GM21737 (cell line): ENCODE data around the gene TPPP.
"Not testable (repeated sequence)": the region's sequence is repeated elsewhere in the genome, so short reads cannot be mapped to it uniquely, and the experiment has no call there.

Experiments
- ATAC-seq: cut with Tn5 transposase; IDR thresholded peaks from one replicate; pipeline ENCODE4 v1.9.1; 2021; ENCODE audit warnings: mild to moderate bottlenecking, moderate library complexity; ENCODE audit not compliant: unreplicated experiment

Gene TPPP

DNA sequence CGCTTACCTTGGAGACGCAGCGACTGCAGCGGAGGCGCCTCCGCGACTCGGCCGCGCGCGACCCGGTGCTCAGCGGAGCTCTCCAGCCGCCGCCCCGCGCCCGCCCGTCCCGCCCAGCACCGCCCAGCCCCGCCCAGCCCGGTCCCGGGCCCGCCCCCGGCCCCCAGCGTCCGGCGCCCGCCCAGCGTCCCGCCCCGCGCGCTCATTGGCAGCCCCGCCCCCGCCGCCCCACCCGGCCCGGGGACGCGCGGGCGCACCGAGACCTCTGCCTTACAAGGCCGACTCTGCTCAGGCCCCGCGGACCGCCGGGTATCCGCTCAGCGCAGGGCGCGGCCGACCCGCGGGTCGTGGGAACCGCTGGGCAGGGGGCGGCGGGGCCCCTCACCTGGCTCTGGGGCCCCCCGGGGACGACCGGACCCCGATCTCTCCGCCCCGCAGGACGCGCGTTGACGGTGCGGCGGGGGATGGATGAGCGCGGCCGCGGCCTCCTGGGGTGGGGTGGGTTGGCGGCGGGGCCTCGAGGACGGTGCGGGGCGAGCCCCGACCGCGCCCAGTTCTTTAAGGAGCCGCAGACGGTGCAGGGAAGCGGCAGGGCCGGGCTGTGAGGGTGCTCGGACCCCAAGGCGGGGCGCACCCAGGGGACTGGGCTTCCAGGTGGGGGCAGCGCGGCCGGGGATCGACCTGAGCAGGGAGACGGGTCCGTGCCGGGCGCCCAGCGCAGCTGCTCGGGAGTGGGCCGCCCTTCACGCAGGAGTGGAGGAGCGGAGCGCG lies at the start of gene TPPP:
Gene TPPP (minus strand): TSS at position 82 of the 771 bp plus-strand sequence. CDS start 15,292 bp downstream, outside the sequence.
- ATAC-seq = peak; percentile 75

DNA sequence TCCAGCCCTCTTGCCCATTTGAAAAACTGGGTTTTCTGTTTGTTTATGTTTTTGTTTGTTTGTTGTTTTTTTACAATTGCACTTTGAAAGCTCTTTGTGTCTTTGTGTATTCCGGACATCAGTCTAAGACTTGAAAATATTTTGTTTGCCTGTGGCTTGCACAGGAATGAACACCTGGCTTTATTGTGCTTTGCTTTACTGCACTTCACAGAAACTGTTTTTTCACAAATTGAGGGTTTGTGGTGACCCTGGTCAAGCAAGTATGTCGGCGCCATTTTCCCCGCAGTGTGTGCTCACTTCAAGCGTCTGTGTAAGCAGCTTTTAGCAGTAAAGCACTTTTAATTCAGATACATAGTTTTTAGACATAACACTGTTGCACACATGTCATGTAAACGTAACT lies 49.1 kb upstream of the TPPP start:
- ATAC-seq = not testable (repeated sequence)

DNA sequence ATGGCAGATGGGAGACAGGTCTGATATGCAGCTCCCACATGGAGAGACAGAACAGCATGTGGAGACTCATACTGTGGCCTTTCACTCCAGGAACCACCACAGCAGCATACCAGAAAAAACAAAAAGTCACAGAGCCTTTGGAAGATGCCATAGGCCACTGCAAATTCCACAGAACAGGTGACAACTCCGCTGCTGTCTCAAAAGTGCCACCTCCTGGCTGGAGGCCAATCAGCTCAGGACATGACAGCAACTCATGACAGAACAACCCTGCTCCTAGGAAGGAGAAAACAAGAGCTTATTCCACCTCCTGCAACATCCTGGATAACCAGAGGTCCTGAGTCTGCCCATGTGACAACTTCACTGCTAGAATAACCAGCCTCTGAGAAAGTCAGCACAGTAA lies 41.0 kb upstream of the TPPP start:
- not testable (repeated sequence) for ATAC-seq

DNA sequence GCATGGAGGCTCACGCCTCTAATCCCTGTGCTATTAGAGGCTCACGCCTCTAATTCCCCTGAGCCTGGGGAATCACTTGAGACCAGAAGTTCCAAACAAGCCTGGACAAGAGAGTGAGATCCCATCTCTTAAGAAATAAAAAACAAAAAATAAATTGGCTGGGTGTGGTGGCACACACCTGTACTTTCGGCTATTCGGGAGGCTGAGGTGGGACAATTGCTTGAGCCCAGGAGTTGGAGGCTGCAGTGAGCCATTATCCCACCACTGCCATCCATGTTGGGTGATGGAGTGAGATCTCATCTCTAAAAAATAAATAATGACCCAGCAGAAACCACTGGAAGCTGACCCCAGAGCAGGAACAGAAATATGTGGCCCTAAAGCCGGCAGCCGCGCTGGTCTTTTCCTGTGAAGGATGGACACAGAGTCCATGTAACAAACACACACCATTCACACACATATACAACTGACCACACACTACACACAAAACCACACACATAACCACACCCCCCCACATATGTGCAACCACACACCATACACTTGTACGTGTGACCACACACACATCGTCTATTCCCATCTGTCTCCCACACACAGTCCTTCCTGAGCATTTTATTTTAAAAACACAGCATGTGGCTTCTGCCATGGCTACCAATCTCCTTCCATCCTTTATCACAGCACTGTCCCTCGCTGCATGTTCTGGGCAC lies 39.8 kb upstream of the TPPP start:
- not testable (repeated sequence) for ATAC-seq

DNA sequence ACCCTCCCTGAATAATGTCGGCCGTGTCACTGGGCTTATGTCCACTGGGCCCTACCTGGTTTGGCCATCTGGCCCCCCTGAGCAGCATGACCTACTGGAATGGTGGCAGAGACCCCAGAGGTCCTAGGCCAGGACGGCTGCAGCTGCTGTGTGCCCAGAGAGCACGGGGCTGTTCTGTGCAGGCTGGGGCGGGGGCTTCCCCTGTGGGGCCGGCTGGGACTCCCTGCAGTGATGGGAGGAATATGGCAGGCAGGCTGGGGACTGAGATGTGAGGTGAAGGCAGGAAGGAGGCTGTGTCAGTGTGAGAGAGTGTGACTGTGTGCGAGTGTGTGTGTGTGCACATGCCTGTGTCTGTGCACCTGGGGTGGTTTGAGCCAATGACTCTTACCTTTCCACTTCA lies 36.1 kb upstream of the TPPP start:
- not testable (repeated sequence) for ATAC-seq

- not testable (repeated sequence) for ATAC-seq
These were observed 33.9 kb upstream of the TPPP start for GRCh38 chr5:727087-727486.

- ATAC-seq = not testable (repeated sequence)
These were observed 30.7 kb upstream of the TPPP start for GRCh38 chr5:723865-724264.

GRCh38 chr5:723309-723708 lies 30.2 kb upstream of the TPPP start:
- not testable (repeated sequence) for ATAC-seq

DNA sequence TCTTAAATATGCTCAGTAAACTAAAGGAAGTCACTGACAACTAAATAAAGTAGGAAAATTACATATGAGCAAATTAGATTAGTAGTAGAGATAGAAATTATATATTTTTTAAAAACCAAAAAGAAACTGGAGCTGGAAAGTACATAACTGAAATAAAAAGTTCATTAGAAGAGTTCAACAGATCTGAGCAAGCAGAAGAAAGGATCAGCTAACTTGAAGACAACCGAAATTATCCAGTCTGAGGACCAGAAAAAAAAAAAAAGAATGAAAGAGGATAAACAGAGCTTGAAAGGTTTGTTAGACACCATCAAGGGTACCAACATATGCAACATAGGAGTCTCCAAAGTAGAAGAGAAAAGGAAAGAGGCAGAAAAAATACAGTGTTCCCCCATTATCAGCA lies 26.2 kb upstream of the TPPP start:
- ATAC-seq = not testable (repeated sequence)

GRCh38 chr5:717143-717542 lies 24.0 kb upstream of the TPPP start:
- ATAC-seq = no peak

- ATAC-seq = not testable (repeated sequence)
These were observed 23.6 kb upstream of the TPPP start for GRCh38 chr5:716740-717139.

- ATAC-seq = not testable (repeated sequence)
These were observed 22.5 kb upstream of the TPPP start for GRCh38 chr5:715636-716035.

GRCh38 chr5:714215-715118 lies 21.3 kb upstream of the TPPP start:
- ATAC-seq = not testable (repeated sequence)

- not testable (repeated sequence) for ATAC-seq
These were observed 20.5 kb upstream of the TPPP start for GRCh38 chr5:713686-714085.

- ATAC-seq = not testable (repeated sequence)
These were observed 15.8 kb upstream of the TPPP start for GRCh38 chr5:708848-709517.

DNA sequence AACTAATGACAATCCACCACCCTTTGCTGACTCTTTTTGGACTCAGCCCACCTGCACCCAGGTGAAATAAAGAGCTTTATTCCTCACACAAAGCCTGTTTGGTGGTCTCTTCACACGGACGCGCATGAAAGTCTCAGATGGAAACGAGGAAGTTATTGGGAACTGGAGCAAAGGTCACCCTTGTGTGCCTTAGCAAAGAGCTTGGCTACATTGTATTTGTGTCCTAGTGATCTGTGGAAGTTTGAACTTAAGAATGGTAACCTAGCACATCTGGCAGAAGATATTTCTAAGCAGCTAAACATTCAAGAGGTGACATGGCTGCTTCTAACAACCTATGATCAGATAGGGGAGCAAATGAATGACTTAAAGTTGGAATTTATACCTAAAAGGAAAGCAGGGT lies 15.2 kb upstream of the TPPP start:
- not testable (repeated sequence) for ATAC-seq

GRCh38 chr5:706127-706526 lies 13.0 kb upstream of the TPPP start:
- not testable (repeated sequence) for ATAC-seq

GRCh38 chr5:696753-697702 lies 3.9 kb upstream of the TPPP start:
- not testable (repeated sequence) for ATAC-seq

DNA sequence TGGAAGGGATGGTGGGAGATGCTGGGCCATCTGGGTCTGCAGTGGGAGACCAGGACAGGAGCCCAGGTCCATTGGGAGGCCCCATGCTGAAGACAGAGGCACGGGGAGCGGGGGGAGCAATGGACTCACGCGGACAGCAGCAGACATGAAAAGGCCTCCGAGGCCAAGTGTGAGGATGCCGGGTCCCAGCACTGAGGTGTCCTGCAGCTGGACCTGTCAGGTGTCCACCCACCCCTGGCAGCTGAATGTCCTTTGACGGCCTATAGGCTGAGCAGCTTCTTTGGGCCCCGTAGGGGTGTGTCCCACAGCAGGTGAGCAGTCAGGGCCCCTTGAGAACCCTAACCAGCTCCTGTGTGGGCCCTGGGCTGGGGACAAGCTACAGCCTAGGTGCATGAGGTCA lies 3.0 kb upstream of the TPPP start:
- ATAC-seq = not testable (repeated sequence)
